ENCODE measurements around the gene TSPY8. TPM values are rescaled to one million over a fixed set of nuclear protein-coding genes. Genes with fewer than 3 reads are reported as not detected.
"Not testable (repeated sequence)": the region's sequence is repeated elsewhere in the genome, so short reads cannot be mapped to it uniquely, and the experiment has no call there.

Gene TSPY8
- total RNA-seq (ENCODE audit: low replicate concordance) = not detected in 2 replicates

GRCh38 chrY:9357497-9357896 lies at the start of gene TSPY8:
Gene TSPY8, plus strand, starts transcription at chrY:9357797. Its CDS starts 46 bp downstream, at chrY:9357843.
- not testable (repeated sequence) for DNase-seq (ENCODE audit: low read depth); H3K4me3 ChIP-seq (ENCODE audit: low read depth, low read length)

GRCh38 chrY:9320996-9321395 lies 36.6 kb upstream of the TSPY8 start:
- no peak for DNase-seq (ENCODE audit: low read depth)
- no peak for TF ChIP-seq CTCF (IDR thresholded peaks at IDR 0.05; ENCODE audit: insufficient read depth, low read length)
- no peak overlapping the region for H3K4me3 ChIP-seq (ENCODE audit: low read depth, low read length)

GRCh38 chrY:9337164-9337563 lies 20.4 kb upstream of the TSPY8 start, which contains the start of gene TSPY4:
Gene TSPY4, plus strand, starts transcription at chrY:9337464. Its CDS starts 46 bp downstream, at chrY:9337510.
- DNase-seq (ENCODE audit: low read depth); H3K4me3 ChIP-seq (ENCODE audit: low read depth, low read length): not testable (repeated sequence)

GRCh38 chrY:9396527-9396926 lies 38.9 kb downstream of the TSPY8 start:
- DNase-seq (ENCODE audit: low read depth); H3K4me3 ChIP-seq (ENCODE audit: low read depth, low read length): not testable (repeated sequence)

- not testable (repeated sequence) for H3K4me3 ChIP-seq (ENCODE audit: low read depth, low read length); DNase-seq (ENCODE audit: low read depth)
These were observed 40.5 kb downstream of the TSPY8 start, which contains the start of gene TSPY3 for GRCh38 chrY:9398121-9398520. Gene TSPY3, plus strand, starts transcription at chrY:9398421. Its CDS starts 46 bp downstream, at chrY:9398467.

Small RNAs within 50 kb of the gene (small RNA-seq; reads per million reads assigned to genes)
- gene AC006158.1 = not detected

Other genes starting within 250 kb of the TSPY8 start
- gene TSPY4, start 20.3 kb upstream of the TSPY8 start, total RNA-seq (ENCODE audit: low replicate concordance) = not detected in 2 replicates
- not detected in 2 replicates for gene TSPY3, start 40.6 kb downstream of the TSPY8 start, total RNA-seq (ENCODE audit: low replicate concordance)
- gene TSPY1, start 109.2 kb downstream of the TSPY8 start, total RNA-seq (ENCODE audit: low replicate concordance) = not detected in 2 replicates
- gene TSPY9, start 129.5 kb downstream of the TSPY8 start, total RNA-seq (ENCODE audit: low replicate concordance) = not detected in 2 replicates
- gene TSPY10, start 170.1 kb downstream of the TSPY8 start, total RNA-seq (ENCODE audit: low replicate concordance) = not detected in 2 replicates

Measured in fibroblast of the aortic adventitia (primary cell).